Suppressor macrophage (primary cell): ENCODE results near the gene CACNA1G.

ENCODE experiments used
- DNase-seq, 4 experiments: peaks; one replicate each; pipeline ENCODE4 v3.0.0-alpha.2; 2020 to 2022

Gene CACNA1G

DNA sequence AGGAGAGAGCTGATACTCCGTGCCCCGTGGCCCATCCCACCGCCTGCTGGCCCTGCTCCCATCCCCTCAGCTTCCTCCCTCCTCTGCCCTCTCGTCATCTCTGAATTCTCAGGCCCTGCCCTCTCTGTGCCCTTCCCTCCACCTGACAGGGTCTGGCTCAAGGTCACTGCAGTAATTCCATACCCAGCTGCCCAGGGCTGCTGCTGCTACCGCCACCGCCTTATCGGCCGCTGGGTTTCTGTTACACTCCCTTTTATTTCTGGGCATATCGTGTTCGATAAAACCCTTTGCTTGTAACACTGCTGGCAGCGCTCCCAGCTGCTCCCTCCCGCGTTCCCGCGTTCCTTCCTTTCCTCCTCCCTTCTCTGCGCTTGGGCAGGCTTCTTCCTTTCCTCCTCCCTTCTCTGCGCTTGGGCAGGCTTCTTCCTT, 26.8 kb upstream of the CACNA1G start:
- peak in 1 of 4 experiments; percentile 18 for DNase-seq

DNA sequence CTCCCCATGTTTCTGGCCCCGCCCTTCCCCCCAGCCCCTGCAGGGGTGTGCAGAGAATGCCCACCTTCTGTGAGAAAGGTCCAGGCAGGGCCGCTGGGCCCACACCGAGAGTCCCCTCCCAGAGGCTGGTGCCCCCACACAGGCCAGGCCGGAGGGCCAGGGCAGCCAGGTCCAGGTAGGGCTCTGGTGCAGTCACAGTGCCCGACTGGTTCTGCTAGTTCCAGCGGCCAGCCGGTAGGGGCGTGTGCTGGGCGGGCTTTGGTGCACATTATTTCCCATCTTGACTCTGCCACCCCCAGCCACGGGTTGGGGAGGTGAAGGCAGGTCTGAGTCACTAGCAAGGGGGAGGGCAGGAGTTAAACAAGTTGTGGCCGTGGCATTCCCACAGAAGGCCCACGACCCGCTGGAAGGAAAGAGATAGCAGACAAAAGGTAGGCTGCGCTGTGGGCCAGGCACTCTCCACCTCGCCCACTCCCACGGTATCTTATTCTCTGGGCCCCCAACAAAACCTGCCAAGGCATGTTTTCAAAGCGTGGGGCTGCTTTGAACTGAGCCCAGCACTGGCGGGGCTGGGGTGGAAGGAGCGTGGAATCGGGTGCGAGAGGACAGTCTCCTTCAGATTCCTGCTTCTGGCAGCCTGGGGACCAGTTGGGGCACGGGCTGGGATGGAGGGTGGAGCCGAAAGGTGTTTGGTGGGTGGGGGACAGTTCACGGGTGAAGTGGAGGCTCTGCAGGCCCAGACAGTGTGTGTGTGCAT, 26.1 kb upstream of the CACNA1G start:
- DNase-seq: peak in 1 of 4 experiments; percentile 46

GRCh38 chr17:50534979-50535326, 25.6 kb upstream of the CACNA1G start:
- DNase-seq: peak in 1 of 4 experiments; percentile 28

GRCh38 chr17:50535407-50535806, 25.1 kb upstream of the CACNA1G start:
- DNase-seq: no peak

GRCh38 chr17:50536683-50537646, 23.6 kb upstream of the CACNA1G start:
- DNase-seq: no peak

DNA sequence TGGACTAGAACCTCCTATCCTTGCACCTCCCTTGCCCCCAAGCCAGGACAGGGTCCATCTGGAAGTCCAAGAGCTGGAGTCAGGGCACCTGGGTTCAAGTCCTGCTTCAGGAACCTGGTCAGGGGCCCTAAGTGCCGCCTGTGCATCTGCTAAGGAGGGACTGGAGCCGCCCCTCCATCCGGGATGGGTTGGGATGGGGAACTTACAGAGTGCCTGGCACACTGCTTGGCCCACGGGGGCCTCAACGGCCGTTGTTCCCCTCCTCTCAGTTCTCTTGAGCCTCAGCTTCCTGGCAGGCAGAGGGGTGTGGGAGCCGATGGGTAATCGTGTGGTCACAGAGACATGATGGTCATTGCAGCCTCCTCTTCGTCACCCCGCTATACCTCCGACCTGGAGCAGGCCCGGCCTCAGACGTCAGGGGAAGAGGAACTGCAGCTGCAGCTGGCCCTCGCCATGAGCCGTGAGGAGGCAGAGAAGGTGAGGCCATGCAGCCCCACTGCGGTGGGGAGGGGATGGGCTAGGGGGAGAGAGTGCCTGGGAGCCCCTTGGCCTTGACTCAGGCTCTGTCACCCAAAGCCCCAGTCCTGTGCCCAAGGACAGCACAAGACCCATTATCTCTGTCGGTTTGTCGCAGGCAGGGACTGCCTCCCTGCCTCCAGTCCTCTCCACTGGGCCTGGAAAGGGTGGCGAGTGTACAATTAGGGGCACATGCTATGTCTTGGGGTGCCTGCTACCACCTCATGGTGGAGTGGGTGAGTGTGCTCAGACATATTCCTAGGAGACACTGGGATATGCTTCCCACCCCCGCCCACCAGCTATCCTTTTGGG, 22.6 kb upstream of the CACNA1G start:
- no peak for DNase-seq

DNA sequence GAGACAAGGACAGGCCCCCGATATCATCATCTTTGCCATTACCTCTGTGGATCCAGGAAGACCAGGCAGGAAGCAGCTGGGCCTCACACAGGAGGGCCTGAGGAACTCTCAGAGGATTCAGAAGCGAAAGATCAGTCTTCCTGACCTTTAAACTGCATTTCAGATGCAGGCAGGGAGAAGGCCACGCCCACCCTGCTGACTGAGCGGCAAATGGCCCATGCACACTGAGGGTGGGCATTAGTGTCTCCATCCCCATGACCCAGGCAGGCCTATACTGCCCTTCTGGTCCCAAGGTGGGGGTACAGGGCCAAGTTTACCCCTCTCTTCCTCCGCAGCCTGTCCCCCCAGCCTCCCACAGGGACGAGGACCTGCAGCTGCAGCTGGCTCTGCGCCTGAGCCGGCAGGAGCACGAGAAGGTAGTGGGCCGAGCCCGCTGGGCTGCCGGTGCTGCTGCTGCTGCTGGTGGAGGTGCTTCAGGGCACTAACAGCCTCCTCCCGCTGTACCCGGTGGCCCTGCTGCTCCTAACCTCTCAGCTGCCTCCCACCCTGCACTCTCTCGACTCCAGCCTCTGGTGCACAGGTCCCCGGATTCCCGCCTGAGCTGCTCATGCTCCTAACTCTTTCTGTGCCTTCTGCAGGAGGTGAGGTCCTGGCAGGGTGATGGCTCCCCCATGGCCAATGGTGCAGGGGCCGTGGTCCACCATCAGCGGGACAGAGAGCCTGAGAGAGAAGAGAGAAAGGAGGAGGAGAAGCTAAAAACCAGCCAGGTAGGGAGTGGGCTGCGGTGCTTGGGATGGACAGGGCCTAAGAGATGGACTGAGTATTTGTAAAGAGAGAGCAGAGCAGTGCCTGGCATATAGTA, 21.7 kb upstream of the CACNA1G start:
- DNase-seq: no peak

DNA sequence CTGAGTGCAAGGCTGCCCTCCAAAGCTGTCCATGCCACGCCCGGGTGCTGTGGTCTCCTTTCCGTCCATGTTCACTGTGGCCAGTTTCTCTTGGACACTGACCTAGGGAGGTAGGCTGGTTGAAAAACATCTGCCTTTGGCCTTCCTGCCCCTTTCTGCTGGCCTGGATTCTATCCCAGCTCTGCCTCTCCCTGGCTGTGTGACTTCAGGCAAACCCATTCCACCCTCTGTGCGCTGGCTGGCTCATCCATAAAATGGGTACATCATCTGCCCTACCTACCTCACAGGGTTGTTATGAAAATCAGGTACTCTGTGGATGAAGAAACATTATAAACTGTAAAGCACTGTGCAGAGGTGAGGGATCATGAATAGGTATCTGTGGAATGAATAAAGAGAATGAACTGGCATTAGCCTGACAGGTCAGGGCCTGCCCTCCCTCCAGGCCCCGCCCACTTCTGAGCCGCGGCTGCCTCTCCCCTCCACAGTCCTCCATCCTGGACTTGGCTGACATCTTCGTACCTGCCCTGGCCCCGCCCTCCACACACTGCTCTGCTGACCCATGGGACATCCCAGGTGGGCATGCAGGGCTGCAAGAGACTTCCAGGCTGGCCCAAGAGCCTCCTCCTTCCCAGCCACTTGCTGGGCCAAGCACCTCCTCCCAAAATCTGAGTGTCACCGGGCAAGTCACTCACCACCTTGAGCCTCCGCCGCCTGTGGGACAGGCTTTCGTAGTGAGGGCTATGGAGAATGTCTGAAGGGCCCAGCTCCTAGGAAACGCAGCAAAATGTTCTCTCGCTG, 20.6 kb upstream of the CACNA1G start:
- DNase-seq: no peak

DNA sequence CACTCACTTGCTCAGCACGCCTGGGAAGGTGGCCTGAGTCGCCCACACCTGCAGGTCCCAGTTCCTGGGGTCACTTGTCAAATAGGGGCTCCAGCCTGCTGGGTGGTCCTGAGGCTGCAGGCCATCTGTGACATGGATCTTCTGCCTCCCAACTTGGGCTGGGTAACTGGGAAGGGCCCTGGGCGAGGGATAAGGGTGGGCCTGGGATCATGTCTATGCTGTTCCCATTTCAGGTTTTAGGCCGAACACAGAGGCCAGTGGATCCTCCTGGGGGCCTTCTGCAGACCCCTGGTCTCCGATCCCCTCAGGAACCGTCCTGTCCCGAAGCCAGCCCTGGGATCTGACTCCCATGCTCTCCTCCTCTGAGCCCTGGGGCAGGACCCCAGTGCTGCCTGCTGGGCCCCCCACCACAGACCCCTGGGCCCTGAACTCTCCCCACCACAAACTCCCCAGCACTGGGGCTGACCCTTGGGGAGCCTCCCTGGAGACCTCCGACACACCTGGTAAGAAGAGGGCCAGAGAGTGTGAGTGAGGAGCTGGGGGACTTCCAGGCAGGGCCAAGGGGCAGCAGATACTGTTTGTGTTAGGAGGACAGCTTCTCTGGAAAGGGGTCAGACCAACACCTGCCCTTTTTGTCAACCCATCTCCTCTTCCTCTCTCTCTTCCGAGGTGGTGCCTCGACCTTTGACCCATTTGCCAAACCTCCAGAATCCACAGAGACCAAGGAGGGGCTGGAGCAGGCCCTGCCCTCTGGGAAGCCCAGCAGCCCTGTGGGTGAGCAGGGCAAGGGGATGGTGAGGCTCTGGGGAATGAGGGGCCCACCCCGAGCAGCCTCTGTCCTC, 19.7 kb upstream of the CACNA1G start:
- DNase-seq: no peak

GRCh38 chr17:50541402-50541715, 19.2 kb upstream of the CACNA1G start:
- no peak for DNase-seq

GRCh38 chr17:50541716-50542688, 18.5 kb upstream of the CACNA1G start:
- DNase-seq: peak; percentile 87 to 96 (median 92)

- no peak for DNase-seq
These were observed 17.4 kb upstream of the CACNA1G start for GRCh38 chr17:50542795-50543774.

DNA sequence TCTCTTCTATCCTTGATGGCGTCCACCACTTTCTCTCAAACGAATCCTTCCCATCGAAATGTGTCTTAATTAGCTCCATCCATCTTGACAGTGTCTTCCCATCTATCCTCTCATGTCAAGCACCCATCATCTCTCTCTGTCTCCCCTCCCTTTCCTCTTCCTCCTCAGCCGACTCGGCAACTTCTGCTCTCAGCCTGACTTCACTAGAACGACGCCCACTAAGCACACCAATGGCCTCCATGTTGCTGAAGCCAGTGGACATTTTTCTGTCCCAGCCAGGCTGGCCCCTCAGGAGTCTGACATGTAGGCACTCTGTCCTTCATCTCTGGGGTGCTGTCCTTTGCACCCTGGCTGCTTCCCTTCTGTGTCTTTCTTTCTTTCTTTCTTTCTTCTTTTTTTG, 16.0 kb upstream of the CACNA1G start:
- peak; percentile 39 to 65 (median 62) for DNase-seq

DNA sequence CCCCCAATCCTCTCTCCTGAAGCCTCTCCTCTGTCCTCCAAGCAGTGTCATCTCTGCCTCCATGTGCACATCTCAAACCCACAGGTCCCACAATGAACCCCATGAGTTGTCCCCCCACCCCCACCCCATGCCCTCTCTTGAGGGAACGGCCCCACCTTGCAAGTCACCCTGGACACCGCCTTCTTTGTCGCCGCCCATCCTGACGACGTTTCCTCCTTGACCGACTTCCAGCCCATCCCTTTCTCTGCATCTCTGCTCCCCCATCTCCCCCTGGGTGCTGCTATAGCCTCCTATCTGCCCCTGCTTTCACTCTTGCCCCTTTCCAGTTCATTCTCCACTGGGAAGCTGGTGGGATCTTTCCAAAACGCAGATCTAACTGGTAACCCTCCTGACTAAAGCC, 15.2 kb upstream of the CACNA1G start:
- no peak for DNase-seq

- no peak for DNase-seq
These were observed 13.8 kb upstream of the CACNA1G start for GRCh38 chr17:50546701-50547034.

DNA sequence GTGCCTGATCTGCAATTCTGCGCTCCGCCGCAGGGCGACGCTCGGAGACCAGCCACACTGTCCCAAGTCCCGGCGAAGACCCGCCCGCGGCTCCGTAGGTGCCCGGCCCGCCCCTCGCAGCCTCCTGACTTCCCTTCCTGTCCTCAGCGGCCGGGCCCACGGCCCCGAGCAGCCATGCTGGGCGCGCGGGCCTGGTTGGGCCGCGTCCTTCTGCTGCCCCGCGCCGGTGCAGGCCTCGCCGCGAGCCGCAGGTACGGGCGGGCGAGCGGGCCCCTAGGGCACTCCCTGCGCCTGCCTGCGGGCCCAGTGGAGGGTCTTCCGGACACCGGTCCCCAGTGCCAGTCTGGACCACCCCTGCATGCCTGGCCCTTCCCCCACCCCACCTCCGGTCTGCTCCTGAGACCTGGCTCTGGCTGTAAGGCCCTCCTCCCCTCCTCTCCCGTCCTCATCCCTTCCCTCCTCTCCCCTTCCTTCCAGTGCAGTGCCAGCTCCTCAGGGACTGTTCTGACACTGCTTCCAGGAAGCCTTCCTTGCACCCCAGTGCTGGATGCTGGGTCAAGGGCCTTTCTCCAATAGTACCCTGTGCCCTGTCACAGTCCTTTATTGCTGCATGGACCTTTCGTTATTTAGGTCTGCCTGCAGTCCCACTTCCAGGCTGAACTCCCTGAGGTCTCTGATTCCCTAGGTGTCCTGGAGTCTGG, 13.3 kb upstream of the CACNA1G start, which contains the start of gene SPATA20:
Gene SPATA20 (plus strand): TSS at position 140 of the 701 bp plus-strand sequence. CDS start 35 bp downstream, at position 175.
- DNase-seq: peak; percentile 97 to 98 (median 97)

DNA sequence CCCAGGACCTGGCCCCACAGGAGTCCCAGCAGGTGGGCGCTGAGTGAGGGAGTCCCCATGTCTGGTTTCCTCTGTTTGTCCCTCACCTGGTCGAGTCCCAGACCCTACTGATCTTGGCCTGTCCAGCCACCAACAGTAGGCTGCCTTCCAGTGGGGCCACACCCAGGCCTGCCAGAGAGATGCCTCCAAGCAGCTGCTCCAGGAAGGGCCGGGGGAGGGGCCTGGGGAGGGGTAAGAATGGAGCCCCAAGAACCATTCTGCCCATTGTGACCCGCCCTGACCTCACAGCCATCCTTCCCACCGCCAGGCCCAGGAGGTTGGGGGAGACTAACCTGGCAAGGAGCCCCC, 12.8 kb upstream of the CACNA1G start:
- no peak for DNase-seq
